Prostate gland (tissue), 2 donors: ENCODE data around the gene UVSSA. TPM values are rescaled to one million over a fixed set of nuclear protein-coding genes. Genes with fewer than 3 reads are reported as not detected.

ENCODE experiments used
- DNase-seq: peaks from one replicate; pipeline ENCODE4 v3.0.0-alpha.2; 2019; ENCODE audit warnings: low spot score
- H3K27ac ChIP-seq, 2 donors: fragments of 200-600 bp; sonication (generic); 2 replicates each; pipeline ENCODE4 v1.5.1; 2017 to 2019
- H3K27me3 ChIP-seq: fragments of 200-600 bp; sonication (generic); replicated peaks from 2 replicates; pipeline ENCODE4 v1.5.1; 2019; ENCODE audit not compliant: insufficient read depth
- H3K36me3 ChIP-seq, 2 donors: fragments of 200-600 bp; sonication (generic); 1 replicate in 1 of 2; 2 replicates in 1 of 2; pipeline versions ENCODE4 v1.5.1 to v1.8.1; 2017 to 2019
- H3K4me1 ChIP-seq: fragments of 200-600 bp; sonication (generic); replicated peaks from 2 replicates; pipeline ENCODE4 v1.5.1; 2019
- H3K4me3 ChIP-seq, 2 donors: fragments of 200-600 bp; sonication (generic); 2 replicates each; pipeline ENCODE4 v1.5.1; 2017 to 2019
- H3K9me3 ChIP-seq: fragments of 200-600 bp; sonication (generic); 2 replicates; pipeline ENCODE4 v1.5.1; 2017
- CTCF ChIP-seq, 4 experiments: fragments of 200-600 bp in 2 of 4; fragments of 450-650 bp in 2 of 4; sonication (generic) in 2 of 4; IDR thresholded peaks; 1 replicate in 3 of 4; 2 replicates in 1 of 4; pipeline ENCODE4 v1.5.1; 2016 to 2019; ENCODE audit warnings: antibody characterized with exemption in 4 of 4, mild to moderate bottlenecking in 2 of 4, moderate library complexity in 2 of 4
- POLR2A ChIP-seq: fragments of 450-650 bp; IDR thresholded peaks from one replicate; pipeline ENCODE4 v1.6.1; 2016; ENCODE audit warnings: antibody characterized with exemption, mild to moderate bottlenecking
- POLR2AphosphoS5 ChIP-seq: sonication (generic); formaldehyde crosslinking; IDR thresholded peaks from one replicate; pipeline ENCODE4 v1.6.1; 2017; ENCODE audit warnings: antibody characterized with exemption
- WGBS: methylation state at CpG from one replicate; pipeline ENCODE4 v1.1.5; 2018; 5-methylcytosine and 5-hydroxymethylcytosine counted together
- intact Hi-C: fragments of 100-400 bp; cut with DNase I; formaldehyde crosslinking; loops from one replicate; pipeline ENCODE4 v1.14.2; 2022
- total RNA-seq, 2 donors: library from RNA; depleted of rRNA; stranded (reverse); fragments of >200 nt; gene quantifications; one replicate each; pipeline ENCODE4 v1.1.0, GENCODE V29; 2016

The UVSSA gene
- total RNA-seq, 2 donors from 2014 or later = 20.8 to 47.9 TPM

GRCh38 chr4:1381944-1382541 is 35.0 kb downstream of the UVSSA start:
- TF ChIP-seq POLR2AphosphoS5 (no peak), POLR2A (no peak), CTCF (IDR thresholded peaks at IDR 0.05) (no peak)
- 92% methylated on average over 24 of the region's 24 CpGs for WGBS
- DNase-seq = no peak
- intact Hi-C loops = no loop called here
- Histone ChIP-seq H3K9me3 (no peaks in the 10 kb centered on the region), H3K27ac (no peak overlapping the region), H3K27me3 (no peaks in the 10 kb centered on the region), H3K4me3 (no peak overlapping the region), H3K36me3 (peaks cover 0 to 5% of the 10 kb centered on the region in 2 donors), H3K4me1 (no peaks in the 10 kb centered on the region)

GRCh38 chr4:1382776-1383727 is 36.0 kb downstream of the UVSSA start:
- no peak for DNase-seq
- Histone ChIP-seq H3K9me3 (no peaks in the 10 kb centered on the region), H3K27ac (no peak overlapping the region), H3K4me1 (no peaks in the 10 kb centered on the region), H3K27me3 (no peaks in the 10 kb centered on the region), H3K36me3 (peaks cover 0 to 5% of the 10 kb centered on the region in 2 donors), H3K4me3 (no peak overlapping the region)
- 90% methylated on average over 25 of the region's 27 CpGs for WGBS
- intact Hi-C loops = no loop called here
- TF ChIP-seq POLR2AphosphoS5 = no peak
- no peak for TF ChIP-seq CTCF (IDR thresholded peaks at IDR 0.05)
- TF ChIP-seq POLR2A = no peak

GRCh38 chr4:1383728-1384591 is 37.0 kb downstream of the UVSSA start:
- Histone ChIP-seq H3K27ac (no peak overlapping the region), H3K36me3 (peaks cover 0 to 5% of the 10 kb centered on the region in 2 donors), H3K9me3 (no peaks in the 10 kb centered on the region), H3K4me3 (no peak overlapping the region), H3K4me1 (no peaks in the 10 kb centered on the region), H3K27me3 (no peaks in the 10 kb centered on the region)
- no peak for TF ChIP-seq POLR2AphosphoS5
- TF ChIP-seq POLR2A = no peak
- TF ChIP-seq CTCF (IDR thresholded peaks at IDR 0.05) = no peak
- DNase-seq = no peak
- intact Hi-C loops = no loop called here
- WGBS = 94% methylated on average over 33 of the region's 34 CpGs

- no peak overlapping the region for H3K4me3 ChIP-seq
- no peak for TF ChIP-seq POLR2AphosphoS5
- no peak for TF ChIP-seq CTCF (IDR thresholded peaks at IDR 0.05)
- TF ChIP-seq POLR2A = no peak
- H3K4me1 ChIP-seq = no peaks in the 10 kb centered on the region
- no peak overlapping the region for H3K27ac ChIP-seq
- no peaks in the 10 kb centered on the region for H3K27me3 ChIP-seq
- intact Hi-C loops = no loop called here
- H3K9me3 ChIP-seq = no peaks in the 10 kb centered on the region
- H3K36me3 ChIP-seq = peaks cover 0 to 5% of the 10 kb centered on the region in 2 donors
- 96% methylated on average over 15 of the region's 16 CpGs for WGBS
- no peak for DNase-seq
Measured at GRCh38 chr4:1384675-1385372, 37.8 kb downstream of the UVSSA start.
